SK-N-SH (cell line): ENCODE data around the gene MTCL1. TPM values are rescaled to one million over a fixed set of nuclear protein-coding genes. Genes with fewer than 3 reads are reported as not detected.

ENCODE experiments used
- CTCF ChIA-PET: fragments of 300-600, 350-600 bp; formaldehyde crosslinking; extraction: SDS; loops from one replicate; lab custom pipeline; 2021; lab: Yijun Ruan, JAX
- POLR2A ChIA-PET: fragments of 350-600 bp; sonication (Branson Sonifier 250); formaldehyde crosslinking; extraction: SDS; loops from one replicate; lab custom pipeline; 2020; ENCODE audit warnings: antibody characterized with exemption, inconsistent platforms; lab: Yijun Ruan, JAX
- DNase-seq: peaks from one replicate; pipeline ENCODE4 v3.0.0; 2012
- H2AFZ ChIP-seq: fragments of 200-600 bp; sonication (generic); 2 replicates; pipeline ENCODE4 v1.8.1; 2016; ENCODE audit warnings: antibody characterized with exemption, mild to moderate bottlenecking, low read depth
- H3F3A ChIP-seq: fragments of 200-600 bp; sonication (generic); replicated peaks from 2 replicates; pipeline ENCODE3; 2016; ENCODE audit warnings: antibody characterized with exemption, mild to moderate bottlenecking; ENCODE audit not compliant: insufficient read depth
- H3K27ac ChIP-seq, 2 experiments: fragments of 200-500 bp in 1 of 2; fragments of 200-600 bp in 1 of 2; sonication (Bioruptor generic) in 1 of 2; sonication (generic), shearing (Covaris generic) in 1 of 2; 2 replicates each; pipeline versions ENCODE4 v1.5.1 to v1.6.1; 2014 to 2016; ENCODE audit warnings: low read depth in 2 of 2, inconsistent platforms in 1 of 2, low read length in 1 of 2, mild to moderate bottlenecking in 1 of 2, mixed read lengths in 1 of 2
- H3K27me3 ChIP-seq: fragments of 200-600 bp; sonication (generic), shearing (Covaris generic); 2 replicates; pipeline ENCODE4 v1.6.1; 2016; ENCODE audit warnings: mixed run types; ENCODE audit not compliant: insufficient read depth
- H3K36me3 ChIP-seq, 2 experiments: fragments of 200-500 bp in 1 of 2; fragments of 200-600 bp in 1 of 2; sonication (Bioruptor generic) in 1 of 2; sonication (generic) in 1 of 2; replicated peaks in 1 of 2; 2 replicates each; pipeline versions ENCODE3 to v1.5.1; 2014 to 2016; ENCODE audit warnings: low read length in 1 of 2, mild to moderate bottlenecking in 1 of 2; ENCODE audit not compliant: insufficient read depth in 2 of 2, control insufficient read depth in 1 of 2
- H3K4me1 ChIP-seq, 2 experiments: fragments of 200-500 bp in 1 of 2; fragments of 200-600 bp in 1 of 2; sonication (Bioruptor generic) in 1 of 2; sonication (generic), shearing (Covaris generic) in 1 of 2; 2 replicates each; pipeline versions ENCODE4 v1.5.1 to v1.6.1; 2014 to 2016; ENCODE audit warnings: low read depth in 1 of 2, low read length in 1 of 2, mixed run types in 1 of 2; ENCODE audit not compliant: insufficient read depth in 2 of 2, control insufficient read depth in 1 of 2
- H3K4me2 ChIP-seq: fragments of 200-600 bp; sonication (generic), shearing (Covaris generic); 2 replicates; pipeline ENCODE4 v1.6.1; 2017; ENCODE audit warnings: mixed run types
- H3K4me3 ChIP-seq, 2 experiments: fragments of 200-500 bp in 1 of 2; fragments of 200-600 bp in 1 of 2; sonication (Bioruptor generic) in 1 of 2; sonication (generic), shearing (Covaris generic) in 1 of 2; 2 replicates each; pipeline versions ENCODE4 v1.5.1 to v1.8.1; 2014 to 2016; ENCODE audit warnings: low read depth in 2 of 2, inconsistent platforms in 1 of 2, low read length in 1 of 2, mild to moderate bottlenecking in 1 of 2, mixed read lengths in 1 of 2, moderate library complexity in 1 of 2
- H3K79me2 ChIP-seq: fragments of 200-600 bp; sonication (generic); 2 replicates; pipeline ENCODE4 v1.8.1; 2017; ENCODE audit warnings: mild to moderate bottlenecking; ENCODE audit not compliant: insufficient read depth
- H3K9ac ChIP-seq: fragments of 200-600 bp; sonication (generic); 2 replicates; pipeline ENCODE4 v1.6.1; 2017; ENCODE audit warnings: mixed run types
- H3K9me2 ChIP-seq: fragments of 200-600 bp; sonication (generic); 2 replicates; pipeline ENCODE4 v1.6.1; 2017; ENCODE audit warnings: mixed run types
- H3K9me3 ChIP-seq: fragments of 200-600 bp; sonication (generic); 2 replicates; pipeline ENCODE4 v1.6.1; 2017; ENCODE audit warnings: mixed run types, mild to moderate bottlenecking, moderate library complexity
- H4K20me1 ChIP-seq: fragments of 200-600 bp; sonication (generic); 2 replicates; pipeline ENCODE4 v1.6.1; 2017; ENCODE audit warnings: mild to moderate bottlenecking, mixed run types; ENCODE audit not compliant: insufficient read depth
- CHD2 ChIP-seq: fragments of 150-350 bp; IDR thresholded peaks from 2 replicates; pipeline ENCODE4 v1.6.1; 2018; ENCODE audit warnings: low read length; ENCODE audit not compliant: partially characterized antibody
- ELF1 ChIP-seq: IDR thresholded peaks from 2 replicates; pipeline ENCODE4 v1.4.0; 2012
- EP300 ChIP-seq, 2 experiments: IDR thresholded peaks; 2 replicates each; pipeline versions ENCODE4 v1.4.0 to v1.6.1; 2012; ENCODE audit warnings: borderline replicate concordance in 1 of 2, low read depth in 1 of 2, low read length in 1 of 2
- FOSL2 ChIP-seq: IDR thresholded peaks from 2 replicates; pipeline ENCODE4 v1.4.0; 2012; ENCODE audit warnings: low read depth, mild to moderate bottlenecking, moderate library complexity, borderline replicate concordance
- FOXJ3 ChIP-seq: sonication (generic); formaldehyde crosslinking; IDR thresholded peaks from 2 replicates; pipeline ENCODE4 v1.5.1; 2020; ENCODE audit warnings: mild to moderate bottlenecking, missing genetic modification reagents
- GABPA ChIP-seq: IDR thresholded peaks from 2 replicates; pipeline ENCODE4 v1.4.0; 2012; ENCODE audit warnings: low read depth, mild to moderate bottlenecking
- IRF3 ChIP-seq: fragments of 150-350 bp; IDR thresholded peaks from 2 replicates; pipeline ENCODE4 v1.6.1; 2016; ENCODE audit warnings: mild to moderate bottlenecking, low read depth, low read length
- JUND ChIP-seq: IDR thresholded peaks from 2 replicates; pipeline ENCODE4 v1.4.0; 2012
- NFIC ChIP-seq: IDR thresholded peaks from 2 replicates; pipeline ENCODE4 v1.4.0; 2012; ENCODE audit warnings: borderline replicate concordance
- NRF1 ChIP-seq: IDR thresholded peaks from 2 replicates; pipeline ENCODE4 v1.6.1; 2012; ENCODE audit warnings: low read depth, mild to moderate bottlenecking, low read length
- PBX3 ChIP-seq: IDR thresholded peaks from 2 replicates; pipeline ENCODE4; 2012
- POLR2AphosphoS5 ChIP-seq: IDR thresholded peaks from 2 replicates; pipeline ENCODE4 v1.6.1; 2012; ENCODE audit warnings: low read depth, low read length
- RAD21 ChIP-seq: IDR thresholded peaks from 2 replicates; pipeline ENCODE4 v1.6.1; 2012; ENCODE audit warnings: mild to moderate bottlenecking, low read length
- REST ChIP-seq: IDR thresholded peaks from 2 replicates; pipeline ENCODE4 v1.6.1; 2012; ENCODE audit warnings: mild to moderate bottlenecking, low read depth, low read length, moderate library complexity
- SIN3A ChIP-seq: IDR thresholded peaks from 2 replicates; pipeline ENCODE4 v1.6.1; 2012; ENCODE audit warnings: low read depth, mild to moderate bottlenecking, low read length, moderate library complexity, borderline replicate concordance
- SMC3 ChIP-seq: IDR thresholded peaks from 2 replicates; pipeline ENCODE4 v1.6.1; 2012; ENCODE audit warnings: low read depth, low read length, improper control_type of control experiment
- TCF12 ChIP-seq: IDR thresholded peaks from 2 replicates; pipeline ENCODE4 v1.4.0; 2012
- WGBS: methylation state at CpG from one replicate; pipeline ENCODE4 v1.1.6; 2017; ENCODE audit warnings: low lambda C conversion rate; 5-methylcytosine and 5-hydroxymethylcytosine counted together
- polyA plus RNA-seq, 3 experiments: library from polyadenylated mRNA; depleted of rRNA; stranded (reverse); fragments of >200 nt; gene quantifications; 2 replicates each; pipeline ENCODE4 v1.2.3, GENCODE V29; 2012
- TF ChIP-seq, protein P1 (sequence below): fragments of 200-600 bp; sonication (generic); IDR thresholded peaks from 2 replicates; pipeline ENCODE4 v1.6.1; 2017; ENCODE audit warnings: antibody characterized with exemption, mild to moderate bottlenecking, moderate library complexity

Gene MTCL1
- polyA plus RNA-seq, 1 of the 3 experiments (the other 2 are of a cell fraction): 33.5 TPM

DNA sequence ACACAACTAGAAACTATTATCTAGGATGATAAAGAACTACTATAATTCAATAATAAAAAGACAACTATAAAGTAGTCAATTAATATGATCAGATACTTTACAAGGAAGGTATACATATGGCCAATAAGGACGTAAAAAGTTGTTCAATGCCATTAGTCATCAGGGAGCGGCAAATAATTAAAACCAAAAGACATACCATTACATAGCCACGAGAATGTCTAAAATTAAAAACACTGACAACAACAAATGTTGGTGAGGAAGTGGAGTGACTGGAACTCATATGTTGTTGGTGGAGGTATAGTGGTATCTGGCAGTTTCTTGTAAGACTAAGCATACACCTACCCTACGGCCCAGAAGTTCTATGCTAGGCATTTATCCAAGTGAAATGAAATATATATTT is 152.4 kb downstream of the MTCL1 start:
- 80% methylated on average over 4 of the region's 4 CpGs for WGBS
- Histone ChIP-seq H2AFZ (no peak overlapping the region), H3K9ac (no peak overlapping the region), H3F3A (no peaks in the 10 kb centered on the region), H3K4me1 (no peaks in the 10 kb centered on the region), H4K20me1 (no peaks in the 10 kb centered on the region), H3K9me3 (no peaks in the 10 kb centered on the region), H3K4me3 (no peak overlapping the region), H3K27me3 (no peaks in the 10 kb centered on the region), H3K36me3 (no peaks in the 10 kb centered on the region), H3K9me2 (no peaks in the 10 kb centered on the region), H3K79me2 (no peaks in the 10 kb centered on the region), H3K27ac (no peak overlapping the region), H3K4me2 (no peak overlapping the region)
- TF ChIP-seq JUND (no peak), TCF12 (no peak), ELF1 (no peak), RAD21 (no peak), POLR2AphosphoS5 (no peak), SMC3 (no peak)
- POLR2A ChIA-PET: no interaction called here
- CTCF ChIA-PET: interaction anchor here (1.3 kb wide), 1 partner anchor 42 kb away, joined by 3 read pairs; no protein-coding TSS in a partner anchor
- DNase-seq: no peak

DNA sequence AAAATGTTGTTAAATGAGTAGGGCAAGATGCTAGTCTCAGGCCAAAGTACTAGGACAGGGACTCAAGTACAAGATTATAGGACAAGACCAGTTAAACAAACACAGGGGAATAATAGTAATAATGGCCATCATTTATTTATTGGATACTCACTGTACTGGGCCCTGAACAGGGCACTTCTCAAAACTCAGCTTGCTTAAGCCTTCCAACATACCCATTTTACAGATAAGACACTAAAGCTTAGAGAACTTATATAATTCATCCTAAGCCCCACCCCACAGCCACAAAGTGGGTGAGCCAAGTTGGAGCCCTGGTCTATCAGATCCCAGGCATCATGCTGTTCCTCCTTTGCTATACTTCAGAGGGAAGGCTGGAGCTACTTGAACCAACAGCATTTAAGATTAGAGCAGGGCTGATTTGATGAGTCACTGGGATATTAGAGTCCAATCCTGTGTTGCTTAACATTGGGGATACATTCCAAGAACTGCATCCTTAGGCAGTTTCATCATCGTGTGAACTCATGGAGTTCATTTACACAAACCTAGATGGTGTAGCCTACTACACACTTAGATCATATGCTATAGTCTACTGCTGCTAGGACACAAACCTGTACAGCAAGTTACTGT is 153.6 kb downstream of the MTCL1 start:
- Histone ChIP-seq H3K9ac (no peak overlapping the region), H3K36me3 (no peaks in the 10 kb centered on the region), H3K27me3 (no peaks in the 10 kb centered on the region)
- DNase-seq: no peak
- TF ChIP-seq PBX3: no peak
- TF ChIP-seq NRF1: no peak
- no peak for TF ChIP-seq IRF3
- TF ChIP-seq REST: no peak
- peak; percentile 69 for TF ChIP-seq FOSL2
- no peak for TF ChIP-seq GABPA
- TF ChIP-seq EP300 (IDR thresholded peaks at IDR 0.05; ENCODE audit: borderline replicate concordance in 1 of 2, low read depth in 1 of 2, low read length in 1 of 2): no peak
- no peak for TF ChIP-seq FOXJ3 (CRISPR knock-in tag)
- TF ChIP-seq NFIC: no peak; the same call in 1 of the 2 replicates
- peak; percentile 58 for TF ChIP-seq JUND
- TF ChIP-seq, protein P1, sequence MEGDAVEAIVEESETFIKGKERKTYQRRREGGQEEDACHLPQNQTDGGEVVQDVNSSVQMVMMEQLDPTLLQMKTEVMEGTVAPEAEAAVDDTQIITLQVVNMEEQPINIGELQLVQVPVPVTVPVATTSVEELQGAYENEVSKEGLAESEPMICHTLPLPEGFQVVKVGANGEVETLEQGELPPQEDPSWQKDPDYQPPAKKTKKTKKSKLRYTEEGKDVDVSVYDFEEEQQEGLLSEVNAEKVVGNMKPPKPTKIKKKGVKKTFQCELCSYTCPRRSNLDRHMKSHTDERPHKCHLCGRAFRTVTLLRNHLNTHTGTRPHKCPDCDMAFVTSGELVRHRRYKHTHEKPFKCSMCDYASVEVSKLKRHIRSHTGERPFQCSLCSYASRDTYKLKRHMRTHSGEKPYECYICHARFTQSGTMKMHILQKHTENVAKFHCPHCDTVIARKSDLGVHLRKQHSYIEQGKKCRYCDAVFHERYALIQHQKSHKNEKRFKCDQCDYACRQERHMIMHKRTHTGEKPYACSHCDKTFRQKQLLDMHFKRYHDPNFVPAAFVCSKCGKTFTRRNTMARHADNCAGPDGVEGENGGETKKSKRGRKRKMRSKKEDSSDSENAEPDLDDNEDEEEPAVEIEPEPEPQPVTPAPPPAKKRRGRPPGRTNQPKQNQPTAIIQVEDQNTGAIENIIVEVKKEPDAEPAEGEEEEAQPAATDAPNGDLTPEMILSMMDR: no peak
- TF ChIP-seq CHD2: no peak
- no peak for TF ChIP-seq SIN3A
- TF ChIP-seq, all 33 proteins: peak for 2
- H3K4me1 ChIP-seq: no peaks in the 10 kb centered on the region
- no peak overlapping the region for H3K4me3 ChIP-seq
- no peaks in the 10 kb centered on the region for H3K9me3 ChIP-seq
- POLR2A ChIA-PET: no interaction called here
- no peaks in the 10 kb centered on the region for H3K79me2 ChIP-seq
- H4K20me1 ChIP-seq: no peaks in the 10 kb centered on the region
- H3K9me2 ChIP-seq: no peaks in the 10 kb centered on the region
- H3K4me2 ChIP-seq: no peak overlapping the region
- H2AFZ ChIP-seq: no peak overlapping the region; the same call in 1 of the 2 replicates
- H3F3A ChIP-seq: no peaks in the 10 kb centered on the region
- CTCF ChIA-PET: no interaction called here
- 18% methylated on average over 1 of the region's 1 CpG for WGBS
- H3K27ac ChIP-seq: 0 out of 4 replicates have a peak overlapping the region, but pooled peaks of 1 of the 2 experiments have one; percentile 10
